ENCODE measurements around the gene CDH19. TPM values are rescaled to one million over a fixed set of nuclear protein-coding genes. Genes with fewer than 3 reads are reported as not detected.

CDH19 gene
- total and polyA plus RNA-seq, 4 experiments from 2014 or later, result not detected

DNA sequence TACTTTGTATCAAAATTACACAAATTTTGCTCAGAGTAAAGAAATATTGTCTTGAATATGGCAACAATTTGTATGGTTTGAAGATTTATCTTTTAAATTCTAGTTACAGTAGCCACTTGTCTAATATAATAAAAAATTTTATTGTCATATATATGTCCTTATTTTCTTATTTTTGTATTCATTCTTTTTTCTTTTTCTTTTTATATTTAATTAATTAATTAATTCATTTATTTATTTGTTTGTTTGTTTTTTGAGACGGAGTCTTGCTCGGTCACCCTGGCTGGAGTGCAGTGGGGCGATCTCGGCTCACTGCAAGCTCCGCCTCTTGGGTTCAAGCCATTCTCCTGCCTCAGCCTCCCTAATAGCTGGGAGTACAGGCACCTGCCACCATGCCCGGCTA lies 3.7 kb upstream of the CDH19 start:
- Mint-ChIP-seq H3K36me3 (no peaks in the 10 kb centered on the region), H3K4me1 (no peaks in the 10 kb centered on the region), H3K4me3 (no peak overlapping the region), H3K27ac (no peak overlapping the region), H3K9me3 (peaks cover 0 to 7% (median 2%) of the 10 kb centered on the region in 8 donors), H3K27me3 (no peaks in the 10 kb centered on the region)
- CTCF ChIA-PET (ENCODE audit: partially characterized antibody), result no interaction called here
- DNase-seq, result no peak
- intact Hi-C loops (cut with micrococcal nuclease), result no loop called here
- Histone ChIP-seq H3K27ac (ENCODE audit: low read depth, low read length) (no peak overlapping the region), H3K9me3 (ENCODE audit: control insufficient read depth in 1 of 2, low read length in 2 of 2) (no peaks in the 10 kb centered on the region), H3K27me3 (ENCODE audit: insufficient read depth, low read length) (no peaks in the 10 kb centered on the region), H3K4me1 (ENCODE audit: insufficient read depth, low read length) (no peaks in the 10 kb centered on the region), H3K36me3 (ENCODE audit: insufficient read depth, low read length) (no peaks in the 10 kb centered on the region), H3K4me3 (ENCODE audit: low read length in 2 of 2) (no peak overlapping the region)
- POLR2A ChIA-PET (ENCODE audit: partially characterized antibody), result no interaction called here

DNA sequence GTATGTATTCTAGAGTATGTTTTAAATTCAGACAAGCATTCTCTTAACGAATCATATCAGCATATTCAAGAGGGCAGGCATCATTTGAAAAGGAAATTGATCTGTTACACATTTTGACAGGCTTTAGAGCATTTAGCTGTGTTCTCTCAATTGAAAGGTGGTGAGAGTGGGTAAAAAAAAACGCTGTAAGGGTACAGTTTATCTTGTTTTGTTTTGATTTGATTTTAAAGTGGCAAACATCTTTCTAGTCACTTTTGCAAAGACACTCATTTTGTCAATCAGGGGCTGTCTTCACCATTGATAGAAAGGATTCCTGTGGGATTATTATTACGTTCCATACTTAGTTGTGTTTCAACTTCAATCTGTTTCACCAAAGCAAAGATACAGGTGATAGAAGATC lies 2.2 kb downstream of the CDH19 start:
- Mint-ChIP-seq H3K9me3 (peaks cover 0 to 8% (median 4%) of the 10 kb centered on the region in 8 donors), H3K4me3 (no peak overlapping the region), H3K27me3 (no peaks in the 10 kb centered on the region), H3K27ac (no peak overlapping the region), H3K36me3 (no peaks in the 10 kb centered on the region), H3K4me1 (no peaks in the 10 kb centered on the region)
- Histone ChIP-seq H3K4me1 (ENCODE audit: insufficient read depth, low read length) (no peaks in the 10 kb centered on the region), H3K4me3 (ENCODE audit: low read length in 2 of 2) (no peak overlapping the region), H3K9me3 (ENCODE audit: control insufficient read depth in 1 of 2, low read length in 2 of 2) (no peaks in the 10 kb centered on the region), H3K27me3 (ENCODE audit: insufficient read depth, low read length) (no peaks in the 10 kb centered on the region), H3K27ac (ENCODE audit: low read depth, low read length) (no peak overlapping the region), H3K36me3 (ENCODE audit: insufficient read depth, low read length) (no peaks in the 10 kb centered on the region)
- POLR2A ChIA-PET (ENCODE audit: partially characterized antibody), result no interaction called here
- CTCF ChIA-PET (ENCODE audit: partially characterized antibody), result no interaction called here
- DNase-seq, result no peak
- intact Hi-C loops (cut with micrococcal nuclease), result no loop called here

DNA sequence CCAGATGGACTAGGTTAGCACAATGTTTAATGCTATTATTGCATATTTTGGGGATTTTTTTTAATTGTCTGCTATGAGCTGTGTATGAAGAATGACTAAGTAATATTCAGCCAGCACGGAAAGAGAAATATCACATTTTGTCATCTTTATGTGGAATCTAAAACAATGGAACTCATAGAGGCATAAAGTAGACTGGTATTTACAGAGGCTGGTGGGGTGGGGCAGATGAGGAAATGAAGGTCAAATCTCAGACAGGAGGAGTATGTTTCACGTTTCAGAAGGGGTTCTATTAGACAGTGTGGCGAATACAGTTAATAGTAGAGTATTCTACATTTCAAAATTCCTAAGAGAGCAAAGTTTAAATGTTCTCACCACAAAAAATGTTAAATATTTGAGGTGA lies 4.7 kb downstream of the CDH19 start:
- DNase-seq, result no peak
- Histone ChIP-seq H3K4me3 (ENCODE audit: low read length in 2 of 2) (no peak overlapping the region), H3K4me1 (ENCODE audit: insufficient read depth, low read length) (no peaks in the 10 kb centered on the region), H3K9me3 (ENCODE audit: control insufficient read depth in 1 of 2, low read length in 2 of 2) (no peaks in the 10 kb centered on the region), H3K27ac (ENCODE audit: low read depth, low read length) (no peak overlapping the region), H3K36me3 (ENCODE audit: insufficient read depth, low read length) (no peaks in the 10 kb centered on the region), H3K27me3 (ENCODE audit: insufficient read depth, low read length) (no peaks in the 10 kb centered on the region)
- Mint-ChIP-seq H3K9me3 (peaks cover 2 to 22% (median 15%) of the 10 kb centered on the region in 8 donors), H3K27me3 (no peaks in the 10 kb centered on the region), H3K4me1 (no peaks in the 10 kb centered on the region), H3K36me3 (no peaks in the 10 kb centered on the region), H3K27ac (no peak overlapping the region), H3K4me3 (no peak overlapping the region)
- intact Hi-C loops (cut with micrococcal nuclease), result no loop called here
- POLR2A ChIA-PET (ENCODE audit: partially characterized antibody), result no interaction called here
- CTCF ChIA-PET (ENCODE audit: partially characterized antibody), result no interaction called here

DNA sequence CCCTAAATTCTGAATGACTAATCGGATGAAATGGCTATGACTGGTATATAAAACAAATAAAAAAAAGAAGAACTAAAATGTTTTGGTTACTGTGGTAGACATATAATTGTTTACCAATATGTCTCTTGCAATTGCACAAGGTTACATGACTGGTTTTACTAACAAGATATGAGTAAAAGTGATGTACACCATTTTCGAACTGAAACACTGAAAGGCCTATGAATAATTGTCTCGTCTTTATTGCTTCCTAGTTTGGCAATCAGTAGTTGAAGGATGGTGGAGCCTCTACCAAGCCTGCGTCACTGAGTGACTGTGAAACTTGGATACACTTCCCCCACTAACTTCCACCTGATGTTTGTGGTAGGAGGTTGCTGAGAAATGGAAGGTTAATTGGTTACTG lies 16.5 kb downstream of the CDH19 start:
- Mint-ChIP-seq H3K9me3 (peaks cover 0 to 4% (median 2%) of the 10 kb centered on the region in 8 donors), H3K4me1 (no peaks in the 10 kb centered on the region), H3K4me3 (no peak overlapping the region), H3K36me3 (no peaks in the 10 kb centered on the region), H3K27me3 (no peaks in the 10 kb centered on the region), H3K27ac (no peak overlapping the region)
- H3K27ac ChIP-seq (ENCODE audit: low read depth, low read length), result no peak overlapping the region
- no peaks in the 10 kb centered on the region for H3K9me3 ChIP-seq (ENCODE audit: control insufficient read depth in 1 of 2, low read length in 2 of 2)
- no peaks in the 10 kb centered on the region for H3K4me1 ChIP-seq (ENCODE audit: insufficient read depth, low read length)
- no peaks in the 10 kb centered on the region for H3K36me3 ChIP-seq (ENCODE audit: insufficient read depth, low read length)
- CTCF ChIA-PET (ENCODE audit: partially characterized antibody), result no interaction called here
- no peak for DNase-seq
- intact Hi-C loops (cut with micrococcal nuclease), result no loop called here
- no peaks in the 10 kb centered on the region for H3K27me3 ChIP-seq (ENCODE audit: insufficient read depth, low read length)
- H3K4me3 ChIP-seq (ENCODE audit: low read length in 2 of 2), result no peak overlapping the region
- POLR2A ChIA-PET (ENCODE audit: partially characterized antibody), result no interaction called here

- no peak overlapping the region for H3K4me3 Mint-ChIP-seq
- Histone ChIP-seq H3K27me3 (ENCODE audit: insufficient read depth, low read length) (no peaks in the 10 kb centered on the region), H3K36me3 (ENCODE audit: insufficient read depth, low read length) (no peaks in the 10 kb centered on the region), H3K27ac (ENCODE audit: low read depth, low read length) (no peak overlapping the region), H3K4me1 (ENCODE audit: insufficient read depth, low read length) (no peaks in the 10 kb centered on the region), H3K4me3 (ENCODE audit: low read length in 2 of 2) (no peak overlapping the region), H3K9me3 (ENCODE audit: control insufficient read depth in 1 of 2, low read length in 2 of 2) (no peaks in the 10 kb centered on the region)
- no peaks in the 10 kb centered on the region for H3K4me1 Mint-ChIP-seq
- no peak for DNase-seq
- ChIA-PET POLR2A (ENCODE audit: partially characterized antibody) (no interaction called here), CTCF (ENCODE audit: partially characterized antibody) (no interaction called here)
- no peak overlapping the region for H3K27ac Mint-ChIP-seq
- intact Hi-C loops (cut with micrococcal nuclease), result no loop called here
- no peaks in the 10 kb centered on the region for H3K27me3 Mint-ChIP-seq
- H3K9me3 Mint-ChIP-seq, result peaks cover 0 to 13% (median 2%) of the 10 kb centered on the region in 8 donors
- no peaks in the 10 kb centered on the region for H3K36me3 Mint-ChIP-seq
Measured at GRCh38 chr18:66582211-66582610, 21.7 kb downstream of the CDH19 start.

GRCh38 chr18:66575263-66575662 lies 28.6 kb downstream of the CDH19 start:
- Histone ChIP-seq H3K4me3 (ENCODE audit: low read length in 2 of 2) (no peak overlapping the region), H3K27me3 (ENCODE audit: insufficient read depth, low read length) (no peaks in the 10 kb centered on the region), H3K4me1 (ENCODE audit: insufficient read depth, low read length) (no peaks in the 10 kb centered on the region), H3K27ac (ENCODE audit: low read depth, low read length) (no peak overlapping the region), H3K36me3 (ENCODE audit: insufficient read depth, low read length) (no peaks in the 10 kb centered on the region), H3K9me3 (ENCODE audit: control insufficient read depth in 1 of 2, low read length in 2 of 2) (no peaks in the 10 kb centered on the region)
- no peak overlapping the region for H3K27ac Mint-ChIP-seq
- peaks cover 0 to 13% (median 1%) of the 10 kb centered on the region in 8 donors for H3K9me3 Mint-ChIP-seq
- intact Hi-C loops (cut with micrococcal nuclease), result no loop called here
- no peaks in the 10 kb centered on the region for H3K4me1 Mint-ChIP-seq
- no peaks in the 10 kb centered on the region for H3K36me3 Mint-ChIP-seq
- no peak for DNase-seq
- no peaks in the 10 kb centered on the region for H3K27me3 Mint-ChIP-seq
- POLR2A ChIA-PET (ENCODE audit: partially characterized antibody), result no interaction called here
- no peak overlapping the region for H3K4me3 Mint-ChIP-seq
- CTCF ChIA-PET (ENCODE audit: partially characterized antibody), result no interaction called here

DNA sequence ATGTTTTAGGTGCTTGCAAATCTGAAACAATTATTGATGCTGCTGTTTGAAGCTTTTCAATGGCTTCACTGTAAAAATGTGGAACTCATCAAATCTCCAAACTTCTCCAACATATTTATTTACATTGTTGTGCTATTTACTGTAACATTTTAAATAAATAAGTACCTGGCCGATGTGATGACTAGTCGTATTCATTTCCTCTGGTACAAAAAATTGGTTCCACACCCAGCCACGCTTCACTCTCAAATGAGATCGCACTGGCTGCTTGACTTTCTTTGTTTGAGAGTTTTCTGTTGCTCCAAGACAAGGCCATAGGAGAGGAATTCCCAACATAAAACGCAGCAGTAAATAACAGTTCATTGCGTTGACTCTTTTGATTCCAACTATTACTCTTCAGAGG lies 32.0 kb downstream of the CDH19 start:
- H3K4me1 Mint-ChIP-seq, result no peaks in the 10 kb centered on the region
- no peaks in the 10 kb centered on the region for H3K9me3 ChIP-seq (ENCODE audit: control insufficient read depth in 1 of 2, low read length in 2 of 2)
- no peaks in the 10 kb centered on the region for H3K4me1 ChIP-seq (ENCODE audit: insufficient read depth, low read length)
- POLR2A ChIA-PET (ENCODE audit: partially characterized antibody), result no interaction called here
- no peaks in the 10 kb centered on the region for H3K36me3 ChIP-seq (ENCODE audit: insufficient read depth, low read length)
- H3K4me3 Mint-ChIP-seq, result no peak overlapping the region
- H3K27me3 ChIP-seq (ENCODE audit: insufficient read depth, low read length), result no peaks in the 10 kb centered on the region
- peaks cover 0 to 13% (median 0%) of the 10 kb centered on the region in 8 donors for H3K9me3 Mint-ChIP-seq
- H3K27me3 Mint-ChIP-seq, result no peaks in the 10 kb centered on the region
- intact Hi-C loops (cut with micrococcal nuclease), result no loop called here
- DNase-seq, result no peak
- H3K4me3 ChIP-seq (ENCODE audit: low read length in 2 of 2), result no peak overlapping the region
- CTCF ChIA-PET (ENCODE audit: partially characterized antibody), result no interaction called here
- no peak overlapping the region for H3K27ac Mint-ChIP-seq
- no peak overlapping the region for H3K27ac ChIP-seq (ENCODE audit: low read depth, low read length)
- H3K36me3 Mint-ChIP-seq, result no peaks in the 10 kb centered on the region

- no peak overlapping the region for H3K27ac Mint-ChIP-seq
- H3K4me3 Mint-ChIP-seq, result no peak overlapping the region
Measured at GRCh38 chr18:66566616-66567015, 37.3 kb downstream of the CDH19 start.

More at GRCh38 chr18:66566616-66567015, 37.3 kb downstream of the CDH19 start:
- Histone ChIP-seq H3K27me3 (ENCODE audit: insufficient read depth, low read length) (no peaks in the 10 kb centered on the region), H3K27ac (ENCODE audit: low read depth, low read length) (no peak overlapping the region), H3K4me3 (ENCODE audit: low read length in 2 of 2) (no peak overlapping the region), H3K9me3 (ENCODE audit: control insufficient read depth in 1 of 2, low read length in 2 of 2) (no peaks in the 10 kb centered on the region), H3K4me1 (ENCODE audit: insufficient read depth, low read length) (no peaks in the 10 kb centered on the region), H3K36me3 (ENCODE audit: insufficient read depth, low read length) (no peaks in the 10 kb centered on the region)
- no peak for DNase-seq
- CTCF ChIA-PET (ENCODE audit: partially characterized antibody), result no interaction called here
- Mint-ChIP-seq H3K27me3 (no peaks in the 10 kb centered on the region), H3K9me3 (peaks cover 0 to 4% (median 1%) of the 10 kb centered on the region in 8 donors), H3K36me3 (no peaks in the 10 kb centered on the region), H3K4me1 (no peaks in the 10 kb centered on the region)
- intact Hi-C loops (cut with micrococcal nuclease), result no loop called here
- POLR2A ChIA-PET (ENCODE audit: partially characterized antibody), result no interaction called here

All from CD4-positive, alpha-beta memory T cell (primary cell).